Neural cell (in vitro differentiated cells): ENCODE results near the gene HADHB.
"Not testable (repeated sequence)": the region's sequence is repeated elsewhere in the genome, so short reads cannot be mapped to it uniquely, and the experiment has no call there.

Experiments used
- EZH2 ChIP-seq: fragments of 200-600, 300-800 bp; shearing (Covaris generic), sonication (generic); IDR thresholded peaks from 2 replicates; pipeline ENCODE4 v1.6.1; 2014; ENCODE audit warnings: antibody characterized with exemption, low read length, borderline replicate concordance, mild to moderate bottlenecking; ENCODE audit not compliant: insufficient read depth, poor library complexity, severe bottlenecking
- MXI1 ChIP-seq: fragments of 450-650 bp; conservative IDR thresholded peaks from 2 replicates; pipeline ENCODE4 v1.6.1; 2014; ENCODE audit warnings: antibody characterized with exemption, mild to moderate bottlenecking; ENCODE audit not compliant: poor library complexity, severe bottlenecking
- POLR2AphosphoS5 ChIP-seq: IDR thresholded peaks from 2 replicates; pipeline ENCODE4 v1.6.1; 2012
- RAD21 ChIP-seq: fragments of 450-650 bp; conservative IDR thresholded peaks from 2 replicates; pipeline ENCODE4 v1.6.1; 2014; ENCODE audit warnings: antibody characterized with exemption, mild to moderate bottlenecking, moderate library complexity
- SMC3 ChIP-seq: fragments of 450-650 bp; conservative IDR thresholded peaks from 2 replicates; pipeline ENCODE4 v1.6.1; 2014; ENCODE audit warnings: antibody characterized with exemption, mild to moderate bottlenecking, moderate library complexity; ENCODE audit not compliant: poor library complexity
- TAF1 ChIP-seq: IDR thresholded peaks from 2 replicates; pipeline ENCODE4 v1.6.1; 2012; ENCODE audit warnings: low read depth
- TF ChIP-seq, protein P1 (sequence below): fragments of 450-650 bp; IDR thresholded peaks from 2 replicates; pipeline ENCODE4 v1.5.1; 2014; ENCODE audit warnings: antibody characterized with exemption, mild to moderate bottlenecking, moderate library complexity; ENCODE audit not compliant: poor library complexity, severe bottlenecking
- TF ChIP-seq, protein P2 (sequence below): IDR thresholded peaks from 2 replicates; pipeline ENCODE4 v1.6.1; 2012; ENCODE audit warnings: borderline replicate concordance

DNA sequence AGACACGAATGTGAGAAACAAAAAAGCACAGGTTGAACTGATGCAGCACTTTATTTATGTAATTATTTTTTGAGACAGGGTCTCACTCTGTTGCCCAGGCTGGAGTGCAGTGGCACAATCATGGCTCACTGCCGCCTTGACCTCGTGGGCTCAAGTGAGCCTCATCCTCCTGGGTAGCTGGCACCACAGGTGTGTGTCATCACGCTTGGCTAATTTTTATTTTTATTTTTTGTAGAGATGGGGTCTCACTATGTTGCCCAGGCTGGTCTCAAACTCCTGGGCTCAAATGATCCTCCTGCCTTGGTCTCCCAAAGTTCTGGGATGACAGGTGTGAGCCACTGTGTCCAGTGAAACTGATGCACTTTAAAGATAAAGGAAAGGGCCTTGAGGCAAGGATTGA lies 84.3 kb downstream of the HADHB start:
- TF ChIP-seq, protein P1, sequence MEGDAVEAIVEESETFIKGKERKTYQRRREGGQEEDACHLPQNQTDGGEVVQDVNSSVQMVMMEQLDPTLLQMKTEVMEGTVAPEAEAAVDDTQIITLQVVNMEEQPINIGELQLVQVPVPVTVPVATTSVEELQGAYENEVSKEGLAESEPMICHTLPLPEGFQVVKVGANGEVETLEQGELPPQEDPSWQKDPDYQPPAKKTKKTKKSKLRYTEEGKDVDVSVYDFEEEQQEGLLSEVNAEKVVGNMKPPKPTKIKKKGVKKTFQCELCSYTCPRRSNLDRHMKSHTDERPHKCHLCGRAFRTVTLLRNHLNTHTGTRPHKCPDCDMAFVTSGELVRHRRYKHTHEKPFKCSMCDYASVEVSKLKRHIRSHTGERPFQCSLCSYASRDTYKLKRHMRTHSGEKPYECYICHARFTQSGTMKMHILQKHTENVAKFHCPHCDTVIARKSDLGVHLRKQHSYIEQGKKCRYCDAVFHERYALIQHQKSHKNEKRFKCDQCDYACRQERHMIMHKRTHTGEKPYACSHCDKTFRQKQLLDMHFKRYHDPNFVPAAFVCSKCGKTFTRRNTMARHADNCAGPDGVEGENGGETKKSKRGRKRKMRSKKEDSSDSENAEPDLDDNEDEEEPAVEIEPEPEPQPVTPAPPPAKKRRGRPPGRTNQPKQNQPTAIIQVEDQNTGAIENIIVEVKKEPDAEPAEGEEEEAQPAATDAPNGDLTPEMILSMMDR, result not testable (repeated sequence)
- TF ChIP-seq EZH2, TAF1, POLR2AphosphoS5, RAD21, MXI1, SMC3: not testable (repeated sequence)
- TF ChIP-seq, protein P2, sequence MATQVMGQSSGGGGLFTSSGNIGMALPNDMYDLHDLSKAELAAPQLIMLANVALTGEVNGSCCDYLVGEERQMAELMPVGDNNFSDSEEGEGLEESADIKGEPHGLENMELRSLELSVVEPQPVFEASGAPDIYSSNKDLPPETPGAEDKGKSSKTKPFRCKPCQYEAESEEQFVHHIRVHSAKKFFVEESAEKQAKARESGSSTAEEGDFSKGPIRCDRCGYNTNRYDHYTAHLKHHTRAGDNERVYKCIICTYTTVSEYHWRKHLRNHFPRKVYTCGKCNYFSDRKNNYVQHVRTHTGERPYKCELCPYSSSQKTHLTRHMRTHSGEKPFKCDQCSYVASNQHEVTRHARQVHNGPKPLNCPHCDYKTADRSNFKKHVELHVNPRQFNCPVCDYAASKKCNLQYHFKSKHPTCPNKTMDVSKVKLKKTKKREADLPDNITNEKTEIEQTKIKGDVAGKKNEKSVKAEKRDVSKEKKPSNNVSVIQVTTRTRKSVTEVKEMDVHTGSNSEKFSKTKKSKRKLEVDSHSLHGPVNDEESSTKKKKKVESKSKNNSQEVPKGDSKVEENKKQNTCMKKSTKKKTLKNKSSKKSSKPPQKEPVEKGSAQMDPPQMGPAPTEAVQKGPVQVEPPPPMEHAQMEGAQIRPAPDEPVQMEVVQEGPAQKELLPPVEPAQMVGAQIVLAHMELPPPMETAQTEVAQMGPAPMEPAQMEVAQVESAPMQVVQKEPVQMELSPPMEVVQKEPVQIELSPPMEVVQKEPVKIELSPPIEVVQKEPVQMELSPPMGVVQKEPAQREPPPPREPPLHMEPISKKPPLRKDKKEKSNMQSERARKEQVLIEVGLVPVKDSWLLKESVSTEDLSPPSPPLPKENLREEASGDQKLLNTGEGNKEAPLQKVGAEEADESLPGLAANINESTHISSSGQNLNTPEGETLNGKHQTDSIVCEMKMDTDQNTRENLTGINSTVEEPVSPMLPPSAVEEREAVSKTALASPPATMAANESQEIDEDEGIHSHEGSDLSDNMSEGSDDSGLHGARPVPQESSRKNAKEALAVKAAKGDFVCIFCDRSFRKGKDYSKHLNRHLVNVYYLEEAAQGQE, result not testable (repeated sequence)
